K562 (cell line): ENCODE data around the gene ROBO1. TPM values are rescaled to one million over a fixed set of nuclear protein-coding genes. Genes with fewer than 3 reads are reported as not detected.

Experiments
- ATAC-seq: fragments of 200-7000 bp; cut with Tn5 transposase; 3 replicates; pipeline ENCODE4 v1.9.1; 2020; ENCODE audit warnings: moderate library complexity
- BruUV-seq: library from RNA; stranded (reverse); fragments of 400-500 nt; replicated peaks from 2 replicates; lab custom pipeline; 2021; lab: Mats Ljungman, UMichigan
- CTCF ChIA-PET: fragments of 300-600 bp; formaldehyde crosslinking; extraction: SDS; loops from one replicate; lab custom pipeline; 2021; ENCODE audit warnings: low intra/inter-chr PET ratio; lab: Yijun Ruan, JAX
- POLR2A ChIA-PET: fragments of 300-600, 350-650 bp; sonication (Branson Sonifier 250); formaldehyde crosslinking; extraction: SDS; loops from one replicate; lab custom pipeline; 2021; ENCODE audit warnings: antibody characterized with exemption, inconsistent platforms; lab: Yijun Ruan, JAX
- DNase-seq, 4 experiments: peaks; one replicate each; pipeline versions ENCODE4 v3.0.0 to v3.0.0-alpha.2; 2011 to 2018; ENCODE audit warnings: low spot score in 3 of 4, mixed read lengths in 3 of 4; ENCODE audit errors: extremely low read depth in 1 of 4
- FAIRE-seq: peaks from 2 replicates; lab custom pipeline; 2011; peaks lifted over from hg19 to GRCh38; lab: Jason Lieb, UNC
- H2AFZ ChIP-seq: 2 replicates; pipeline ENCODE4 v1.6.0; 2011; ENCODE audit warnings: low read depth, low read length, control low read depth, inconsistent platforms
- H3K27ac ChIP-seq: fragments of 200-600 bp; 3 replicates; pipeline ENCODE4 v1.8.0; 2011; ENCODE audit warnings: low read depth, mild to moderate bottlenecking, control low read depth, inconsistent platforms, low read length, moderate library complexity, mixed read lengths; ENCODE audit errors: extremely low read depth
- H3K27me3 ChIP-seq, 2 experiments: fragments of 300-600 bp in 1 of 2; 2 replicates in 1 of 2; 3 replicates in 1 of 2; pipeline versions ENCODE4 v1.6.0 to v1.8.0; 2011; ENCODE audit warnings: inconsistent platforms in 2 of 2, low read length in 2 of 2, mild to moderate bottlenecking in 1 of 2, mixed read lengths in 1 of 2, moderate library complexity in 1 of 2; ENCODE audit not compliant: control insufficient read depth in 2 of 2, insufficient read depth in 2 of 2
- H3K36me3 ChIP-seq: fragments of 300-600 bp; 3 replicates; pipeline ENCODE4 v1.8.0; 2011; ENCODE audit warnings: mild to moderate bottlenecking, low read length, inconsistent platforms; ENCODE audit not compliant: control insufficient read depth, insufficient read depth
- H3K4me1 ChIP-seq, 2 experiments: fragments of 200-600 bp in 1 of 2; replicated peaks in 1 of 2; 2 replicates in 1 of 2; 3 replicates in 1 of 2; pipeline versions ENCODE4 v1.5.1 to v1.8.0; 2011; ENCODE audit warnings: inconsistent platforms in 2 of 2, low read length in 2 of 2, mild to moderate bottlenecking in 1 of 2, mixed read lengths in 1 of 2, moderate library complexity in 1 of 2; ENCODE audit not compliant: control insufficient read depth in 2 of 2, insufficient read depth in 2 of 2
- H3K4me2 ChIP-seq: 2 replicates; pipeline ENCODE4 v1.6.1; 2011; ENCODE audit warnings: low read length, control low read depth, inconsistent platforms, mixed read lengths; ENCODE audit not compliant: insufficient read depth
- H3K4me3 ChIP-seq: fragments of 200-600 bp; sonication (generic), shearing (Covaris generic); 2 replicates; pipeline ENCODE4 v1.5.1; 2016; ENCODE audit warnings: control low read depth, inconsistent platforms
- H3K79me2 ChIP-seq: fragments of 200-600 bp; 3 replicates; pipeline ENCODE4 v1.8.0; 2011; ENCODE audit warnings: low read length, inconsistent platforms; ENCODE audit not compliant: control insufficient read depth, insufficient read depth
- H3K9ac ChIP-seq, 2 experiments: 2 replicates each; pipeline versions ENCODE4 v1.6.0 to v1.6.1; 2011; ENCODE audit warnings: low read depth in 2 of 2, low read length in 2 of 2, control low read depth in 1 of 2, inconsistent platforms in 1 of 2, mild to moderate bottlenecking in 1 of 2, mixed read lengths in 1 of 2; ENCODE audit not compliant: insufficient read depth in 1 of 2
- H3K9me1 ChIP-seq: one replicate; pipeline ENCODE4 v1.6.0; 2011; ENCODE audit warnings: inconsistent platforms, mild to moderate bottlenecking, low read length, moderate library complexity; ENCODE audit not compliant: control insufficient read depth, insufficient read depth
- H3K9me3 ChIP-seq: replicated peaks from 2 replicates; pipeline ENCODE4 v1.5.1; 2011; ENCODE audit warnings: low read depth, low read length, inconsistent platforms; ENCODE audit not compliant: control insufficient read depth, insufficient read depth
- H4K20me1 ChIP-seq: replicated peaks from 2 replicates; pipeline ENCODE4 v1.6.1; 2011; ENCODE audit warnings: low read length, inconsistent platforms, mixed read lengths; ENCODE audit not compliant: control insufficient read depth, insufficient read depth
- EZH2 ChIP-seq: IDR thresholded peaks from 2 replicates; pipeline ENCODE4 v1.6.1; 2012; ENCODE audit warnings: low read depth, mild to moderate bottlenecking, inconsistent platforms, low read length, borderline replicate concordance
- HCFC1 ChIP-seq: IDR thresholded peaks from 2 replicates; pipeline ENCODE4 v1.6.1; 2012; ENCODE audit warnings: low read depth, low read length, improper control_type of control experiment
- NBN ChIP-seq: fragments of 450-650 bp; IDR thresholded peaks from 2 replicates; pipeline ENCODE4 v1.6.1; 2016; ENCODE audit warnings: low read depth, mild to moderate bottlenecking
- ZNF584 ChIP-seq: fragments of 200-800 bp; sonication (Bioruptor generic); IDR thresholded peaks from 2 replicates; pipeline ENCODE4 v1.6.1; 2016; ENCODE audit warnings: low read depth, mild to moderate bottlenecking, missing genetic modification characterization, missing compliant biosample characterization
- WGBS: fragments of 100-300 bp; shearing (Covaris generic); methylation state at CpG from one replicate; pipeline ENCODE4 v1.1.6; 2016; ENCODE audit warnings: low coverage, mixed read lengths; ENCODE audit not compliant: insufficient coverage; ENCODE audit errors: missing lambda C conversion rate; 5-methylcytosine and 5-hydroxymethylcytosine counted together
- in situ Hi-C: fragments of 300-500 bp; cut with MboI; formaldehyde crosslinking; loops from 4 replicates; pipeline ENCODE4 v1.15.0; 2018; ENCODE audit warnings: inconsistent platforms, mixed read lengths
- intact Hi-C: fragments of 100-400 bp; cut with micrococcal nuclease; formaldehyde crosslinking; loops from 2 replicates; pipeline ENCODE4 v1.14.2; 2022
- polyA plus RNA-seq, 8 experiments: library from polyadenylated mRNA; depleted of rRNA in 4 of 8; stranded (reverse) in 5 of 8; unstranded in 3 of 8; fragments of >200 nt; fragmentation: Nextera tagmentation in 2 of 8; fragmentation: Illumina TruSeq in 1 of 8; extraction: Ambion mirVana in 2 of 8; extraction: Trizol in 1 of 8; gene quantifications; 2 replicates each; pipeline versions ENCODE4 v1.2.1 to v1.2.3, GENCODE V29; 2011 to 2014; ENCODE audit warnings: inconsistent platforms in 1 of 8, missing spikeins in 1 of 8
- total RNA-seq, 7 experiments: library from RNA; depleted of rRNA in 6 of 7; stranded (reverse); fragments of >200 nt in 6 of 7; fragmentation: Illumina TruSeq in 2 of 7; extraction: Trizol in 2 of 7; gene quantifications; 2 replicates each; pipeline versions ENCODE4 v1.2.1 to v1.2.3, GENCODE V29; 2011 to 2021; ENCODE audit warnings: low replicate concordance in 1 of 7
- TF ChIP-seq, protein P1 (sequence below): fragments of 450-650 bp; IDR thresholded peaks from 2 replicates; pipeline ENCODE4 v1.6.1; 2016; ENCODE audit warnings: missing biosample characterization, missing genetic modification characterization
- TF ChIP-seq, protein P2 (sequence below): fragments of 450-650 bp; formaldehyde crosslinking; IDR thresholded peaks from 2 replicates; pipeline ENCODE4 v1.4.0; 2020; ENCODE audit warnings: mild to moderate bottlenecking, moderate library complexity

ROBO1 gene
- total and polyA plus RNA-seq, 9 of the 15 experiments (the other 6 are each of a cell fraction or from before 2014, with no cell fraction given), result 0.01 to 0.53 (median 0.17) TPM; not detected in 5

DNA sequence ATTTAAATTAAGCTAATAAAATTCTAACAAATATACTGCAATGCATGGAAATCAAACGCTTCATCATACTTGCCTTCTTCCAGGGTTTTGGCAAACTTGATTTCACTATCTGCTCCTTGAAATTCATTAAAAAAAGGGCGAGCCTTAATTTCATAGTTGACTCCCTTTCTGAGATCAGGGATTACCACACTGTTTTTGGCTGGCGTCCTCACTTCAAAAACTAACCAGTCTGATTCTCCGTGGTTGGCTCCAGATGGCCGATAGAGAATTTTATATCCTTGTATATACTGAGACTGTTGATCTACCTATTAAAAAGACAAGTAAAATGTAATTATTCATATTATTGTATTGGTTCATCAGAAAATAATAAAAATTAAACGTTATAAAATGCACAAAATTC is 1106.8 kb downstream of the ROBO1 start:
- Histone ChIP-seq H3K9me3 (no peaks in the 10 kb centered on the region), H3K36me3 (no peaks in the 10 kb centered on the region), H4K20me1 (no peaks in the 10 kb centered on the region), H3K4me3 (no peak overlapping the region), H3K9me1 (no peaks in the 10 kb centered on the region), H3K9ac (no peak overlapping the region), H3K27me3 (no peaks in the 10 kb centered on the region), H3K79me2 (no peaks in the 10 kb centered on the region), H3K4me2 (no peak overlapping the region), H3K27ac (no peak overlapping the region), H2AFZ (no peak overlapping the region), H3K4me1 (no peaks in the 10 kb centered on the region)
- ChIA-PET CTCF (no interaction called here), POLR2A (no interaction called here)
- FAIRE-seq, result no peak
- ATAC-seq, result no peak
- in situ Hi-C loops (loop anchor here (25.0 kb wide), 2 partner anchors 376 to 826 kb away; no protein-coding TSS in a partner anchor), intact Hi-C loops (no loop called here)
- TF ChIP-seq HCFC1, result no peak
- TF ChIP-seq, protein P1, sequence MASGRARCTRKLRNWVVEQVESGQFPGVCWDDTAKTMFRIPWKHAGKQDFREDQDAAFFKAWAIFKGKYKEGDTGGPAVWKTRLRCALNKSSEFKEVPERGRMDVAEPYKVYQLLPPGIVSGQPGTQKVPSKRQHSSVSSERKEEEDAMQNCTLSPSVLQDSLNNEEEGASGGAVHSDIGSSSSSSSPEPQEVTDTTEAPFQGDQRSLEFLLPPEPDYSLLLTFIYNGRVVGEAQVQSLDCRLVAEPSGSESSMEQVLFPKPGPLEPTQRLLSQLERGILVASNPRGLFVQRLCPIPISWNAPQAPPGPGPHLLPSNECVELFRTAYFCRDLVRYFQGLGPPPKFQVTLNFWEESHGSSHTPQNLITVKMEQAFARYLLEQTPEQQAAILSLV, result no peak
- no peak for TF ChIP-seq NBN
- TF ChIP-seq EZH2, result no peak
- TF ChIP-seq ZNF584 (CRISPR knock-in tag), result no peak
- TF ChIP-seq, protein P2, sequence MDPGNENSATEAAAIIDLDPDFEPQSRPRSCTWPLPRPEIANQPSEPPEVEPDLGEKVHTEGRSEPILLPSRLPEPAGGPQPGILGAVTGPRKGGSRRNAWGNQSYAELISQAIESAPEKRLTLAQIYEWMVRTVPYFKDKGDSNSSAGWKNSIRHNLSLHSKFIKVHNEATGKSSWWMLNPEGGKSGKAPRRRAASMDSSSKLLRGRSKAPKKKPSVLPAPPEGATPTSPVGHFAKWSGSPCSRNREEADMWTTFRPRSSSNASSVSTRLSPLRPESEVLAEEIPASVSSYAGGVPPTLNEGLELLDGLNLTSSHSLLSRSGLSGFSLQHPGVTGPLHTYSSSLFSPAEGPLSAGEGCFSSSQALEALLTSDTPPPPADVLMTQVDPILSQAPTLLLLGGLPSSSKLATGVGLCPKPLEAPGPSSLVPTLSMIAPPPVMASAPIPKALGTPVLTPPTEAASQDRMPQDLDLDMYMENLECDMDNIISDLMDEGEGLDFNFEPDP (CRISPR knock-in tag), result no peak
- BruUV-seq, result no TSS peak
- no peak for DNase-seq
- 2% methylated on average over 5 of the region's 6 CpGs for WGBS
